ENCODE results near the gene PPP1R37.
"Not testable (repeated sequence)": the region's sequence is repeated elsewhere in the genome, so short reads cannot be mapped to it uniquely, and the experiment has no call there.

Gene PPP1R37

DNA sequence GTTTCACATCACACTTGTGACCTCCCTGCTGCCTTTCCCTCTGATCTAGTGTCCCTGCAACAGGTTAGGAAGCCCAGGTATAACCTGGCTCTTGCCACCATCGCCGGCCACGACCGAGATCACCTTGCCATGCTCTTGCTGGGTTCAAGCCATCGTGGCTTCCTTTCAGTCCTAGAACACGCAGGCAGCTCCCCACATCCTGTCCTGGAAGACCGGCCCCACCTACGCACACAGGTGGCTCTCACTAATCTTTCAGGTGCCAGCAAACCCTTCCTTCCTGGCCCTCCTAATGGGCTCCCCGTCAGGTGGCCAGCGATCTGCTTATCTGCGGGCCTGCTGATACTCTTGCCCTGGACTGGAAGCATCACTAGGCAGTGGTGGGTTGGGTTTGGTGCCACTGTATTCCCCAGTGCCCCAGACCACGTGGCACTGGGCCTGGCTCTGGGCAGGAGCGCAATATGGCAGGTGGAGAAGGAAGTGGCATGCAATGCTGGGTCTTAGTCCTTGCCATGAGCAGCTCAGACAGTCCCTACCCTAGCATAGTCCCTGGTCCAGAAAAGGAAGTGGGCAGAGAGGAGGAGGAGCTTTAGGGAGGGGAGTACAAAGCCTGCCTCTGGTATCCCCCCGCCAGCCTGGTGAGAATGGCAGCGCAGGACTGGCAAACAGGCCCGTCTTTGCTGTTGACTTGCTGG, 11.8 kb downstream of the PPP1R37 start:
- no peak overlapping the region for H3K27ac ChIP-seq (ENCODE audit: low read depth, low read length)
- H3K9ac ChIP-seq (ENCODE audit: low read depth, low read length), result no peak overlapping the region
- no peak overlapping the region for H3K4me3 ChIP-seq (ENCODE audit: low read depth, low read length)
- H3K9me3 ChIP-seq (ENCODE audit: control insufficient read depth, insufficient read depth, low read length), result no peaks in the 10 kb centered on the region
- no peaks in the 10 kb centered on the region for H3K36me3 ChIP-seq (ENCODE audit: control insufficient read depth, insufficient read depth, low read length)
- H3K4me1 ChIP-seq (ENCODE audit: control insufficient read depth, insufficient read depth, low read length), result peaks cover 30% of the 10 kb centered on the region
- H3K27me3 ChIP-seq (ENCODE audit: control insufficient read depth, insufficient read depth, low read length), result no peaks in the 10 kb centered on the region

DNA sequence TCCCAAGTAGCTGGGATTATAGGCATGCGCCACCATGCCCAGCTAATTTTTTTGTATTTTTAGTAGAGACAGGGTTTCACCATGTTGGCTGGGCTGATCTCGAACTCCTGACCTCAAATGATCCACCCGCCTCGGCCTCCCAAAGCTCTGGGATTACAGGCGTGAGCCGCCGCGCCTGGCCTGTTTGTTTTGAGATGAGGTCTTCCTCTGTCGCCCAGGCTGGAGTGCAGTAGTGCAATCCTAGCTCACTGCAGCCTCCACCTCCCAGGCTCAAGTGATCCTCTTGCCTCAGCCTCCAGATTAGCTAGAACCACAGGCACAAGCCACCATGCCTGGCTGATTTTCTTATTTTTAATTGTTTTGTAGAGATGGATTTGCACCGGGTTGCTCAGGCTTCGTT, 13.4 kb downstream of the PPP1R37 start:
- H3K9me3 ChIP-seq (ENCODE audit: control insufficient read depth, insufficient read depth, low read length); H3K9ac ChIP-seq (ENCODE audit: low read depth, low read length); H3K27ac ChIP-seq (ENCODE audit: low read depth, low read length); H3K4me3 ChIP-seq (ENCODE audit: low read depth, low read length); H3K27me3 ChIP-seq (ENCODE audit: control insufficient read depth, insufficient read depth, low read length); H3K36me3 ChIP-seq (ENCODE audit: control insufficient read depth, insufficient read depth, low read length): not testable (repeated sequence)
- H3K4me1 ChIP-seq (ENCODE audit: control insufficient read depth, insufficient read depth, low read length), result peaks cover 24% of the 10 kb centered on the region

DNA sequence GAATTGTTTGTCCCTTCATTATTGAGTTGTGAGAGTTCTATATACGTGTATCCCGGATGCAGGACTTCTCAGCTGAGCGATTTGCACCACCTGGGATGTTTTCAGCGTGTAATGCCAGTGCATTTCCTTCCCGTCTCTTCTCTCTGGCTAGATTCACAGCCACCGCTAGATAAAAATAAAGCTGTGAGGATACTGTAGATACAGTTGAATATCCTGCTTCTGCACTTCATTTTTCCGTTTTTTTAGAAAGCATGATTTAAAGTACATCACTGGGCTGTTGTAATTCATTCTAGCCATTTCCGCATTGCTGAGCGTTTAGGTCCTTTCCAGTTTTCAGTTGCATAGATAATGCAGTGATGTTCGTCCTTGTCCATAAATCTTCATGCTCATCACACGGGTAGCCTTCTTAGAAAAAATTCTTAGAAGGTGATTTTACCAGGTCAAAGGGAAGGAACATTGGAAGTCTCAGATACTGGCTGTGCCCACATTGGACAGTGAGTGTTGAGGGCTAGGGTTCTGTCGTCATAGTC, 14.7 kb downstream of the PPP1R37 start:
- Histone ChIP-seq H3K27me3 (ENCODE audit: control insufficient read depth, insufficient read depth, low read length) (no peaks in the 10 kb centered on the region), H3K36me3 (ENCODE audit: control insufficient read depth, insufficient read depth, low read length) (no peaks in the 10 kb centered on the region), H3K9ac (ENCODE audit: low read depth, low read length) (no peak overlapping the region), H3K27ac (ENCODE audit: low read depth, low read length) (no peak overlapping the region), H3K4me1 (ENCODE audit: control insufficient read depth, insufficient read depth, low read length) (peaks cover 21% of the 10 kb centered on the region), H3K4me3 (ENCODE audit: low read depth, low read length) (no peak overlapping the region), H3K9me3 (ENCODE audit: control insufficient read depth, insufficient read depth, low read length) (no peaks in the 10 kb centered on the region)

DNA sequence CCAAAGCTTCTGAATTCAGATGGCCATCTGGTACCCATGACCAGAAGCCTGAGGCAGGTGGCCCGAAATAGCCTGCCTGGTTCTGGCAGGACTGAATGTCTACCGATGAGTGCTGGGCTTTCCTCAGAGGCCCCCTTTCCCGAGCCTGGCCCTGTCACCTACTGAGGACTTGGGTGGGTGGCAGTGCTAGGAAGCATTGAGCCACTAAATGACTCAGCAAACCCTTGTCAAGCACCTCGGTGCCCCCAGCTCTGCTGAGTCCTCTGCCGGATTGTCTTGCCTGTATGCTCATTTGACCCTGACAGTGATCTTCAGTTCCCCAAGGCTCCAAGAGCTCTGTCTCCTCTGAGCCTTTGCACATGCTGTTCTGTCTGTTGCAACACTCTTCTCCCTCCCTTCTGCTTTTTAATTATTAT, 17.9 kb downstream of the PPP1R37 start:
- no peaks in the 10 kb centered on the region for H3K36me3 ChIP-seq (ENCODE audit: control insufficient read depth, insufficient read depth, low read length)
- no peak overlapping the region for H3K27ac ChIP-seq (ENCODE audit: low read depth, low read length)
- no peak overlapping the region for H3K9ac ChIP-seq (ENCODE audit: low read depth, low read length)
- H3K4me3 ChIP-seq (ENCODE audit: low read depth, low read length), result no peak overlapping the region
- H3K27me3 ChIP-seq (ENCODE audit: control insufficient read depth, insufficient read depth, low read length), result no peaks in the 10 kb centered on the region
- no peaks in the 10 kb centered on the region for H3K4me1 ChIP-seq (ENCODE audit: control insufficient read depth, insufficient read depth, low read length)
- H3K9me3 ChIP-seq (ENCODE audit: control insufficient read depth, insufficient read depth, low read length), result no peaks in the 10 kb centered on the region

- no peaks in the 10 kb centered on the region for H3K9me3 ChIP-seq (ENCODE audit: control insufficient read depth, insufficient read depth, low read length)
- H3K36me3 ChIP-seq (ENCODE audit: control insufficient read depth, insufficient read depth, low read length), result no peaks in the 10 kb centered on the region
- no peaks in the 10 kb centered on the region for H3K4me1 ChIP-seq (ENCODE audit: control insufficient read depth, insufficient read depth, low read length)
- H3K4me3 ChIP-seq (ENCODE audit: low read depth, low read length), result no peak overlapping the region
- no peaks in the 10 kb centered on the region for H3K27me3 ChIP-seq (ENCODE audit: control insufficient read depth, insufficient read depth, low read length)
- no peak overlapping the region for H3K9ac ChIP-seq (ENCODE audit: low read depth, low read length)
- H3K27ac ChIP-seq (ENCODE audit: low read depth, low read length), result no peak overlapping the region
These were observed 19.3 kb downstream of the PPP1R37 start for GRCh38 chr19:45112111-45112827.

DNA sequence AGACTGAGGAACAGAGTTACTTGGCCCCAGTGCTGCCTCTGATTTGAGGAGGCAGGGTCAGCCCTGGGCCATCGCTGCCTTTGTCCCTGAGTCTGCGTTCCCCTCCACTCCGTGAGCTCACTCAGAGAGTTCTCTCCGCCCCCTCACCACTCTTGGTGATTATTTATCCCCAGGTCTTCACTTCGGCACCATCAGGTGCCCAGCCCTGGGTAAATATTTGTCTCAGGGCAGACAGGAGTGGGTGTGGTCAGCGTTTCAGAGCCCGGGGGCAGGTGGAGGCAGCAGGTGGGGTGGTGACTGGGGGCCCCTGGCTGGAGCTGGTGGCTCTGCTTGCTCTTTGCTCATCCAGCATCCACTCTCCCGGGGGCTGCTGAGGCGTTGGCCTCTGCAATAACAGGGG, 20.6 kb downstream of the PPP1R37 start:
- no peaks in the 10 kb centered on the region for H3K27me3 ChIP-seq (ENCODE audit: control insufficient read depth, insufficient read depth, low read length)
- no peak overlapping the region for H3K9ac ChIP-seq (ENCODE audit: low read depth, low read length)
- H3K4me1 ChIP-seq (ENCODE audit: control insufficient read depth, insufficient read depth, low read length), result no peaks in the 10 kb centered on the region
- no peak overlapping the region for H3K4me3 ChIP-seq (ENCODE audit: low read depth, low read length)
- H3K27ac ChIP-seq (ENCODE audit: low read depth, low read length), result no peak overlapping the region
- no peaks in the 10 kb centered on the region for H3K9me3 ChIP-seq (ENCODE audit: control insufficient read depth, insufficient read depth, low read length)
- H3K36me3 ChIP-seq (ENCODE audit: control insufficient read depth, insufficient read depth, low read length), result no peaks in the 10 kb centered on the region

GRCh38 chr19:45114116-45114515, 21.1 kb downstream of the PPP1R37 start:
- Histone ChIP-seq H3K4me3 (ENCODE audit: low read depth, low read length) (no peak overlapping the region), H3K4me1 (ENCODE audit: control insufficient read depth, insufficient read depth, low read length) (no peaks in the 10 kb centered on the region)

DNA sequence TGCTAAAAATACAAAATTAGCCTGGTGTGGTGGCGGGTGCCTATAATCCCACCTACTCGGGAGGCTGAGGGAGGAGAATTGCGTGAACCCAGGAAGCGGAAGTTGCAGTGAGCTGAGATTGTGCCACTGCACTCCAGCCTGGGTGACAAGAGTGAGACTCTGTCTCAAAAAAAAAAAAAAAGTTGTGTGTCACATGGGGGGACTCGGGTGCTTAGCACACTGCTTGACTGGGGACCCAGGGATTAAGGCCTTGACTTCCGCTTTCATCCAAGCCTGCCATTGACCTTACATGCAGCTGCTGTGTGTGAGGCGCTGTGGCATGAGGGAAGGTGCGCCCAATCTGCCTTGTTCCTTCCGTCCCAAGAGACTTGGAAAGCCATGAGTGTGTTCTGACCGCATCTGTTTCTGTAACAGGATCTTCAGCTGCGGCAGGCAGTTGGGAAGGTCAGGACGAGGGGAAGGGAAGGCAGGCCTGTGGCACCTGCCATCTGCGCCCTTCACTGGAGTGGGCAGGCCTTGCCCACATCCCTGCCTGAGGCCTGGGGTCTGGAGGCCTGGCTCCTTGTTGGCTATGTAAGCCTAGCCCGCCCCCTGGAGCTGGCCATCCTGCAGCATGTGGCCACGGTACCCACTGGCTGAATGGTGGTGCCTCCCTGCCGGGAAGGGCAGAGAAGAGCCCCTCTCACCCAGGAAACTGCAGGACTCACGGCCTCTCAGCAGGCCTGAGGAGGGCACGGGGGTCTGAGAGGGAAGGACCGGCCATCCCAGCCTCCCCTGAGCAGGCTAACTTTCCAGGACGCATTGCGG, 23.0 kb downstream of the PPP1R37 start:
- Histone ChIP-seq H3K4me1 (ENCODE audit: control insufficient read depth, insufficient read depth, low read length) (no peaks in the 10 kb centered on the region), H3K9ac (ENCODE audit: low read depth, low read length) (no peak overlapping the region), H3K27ac (ENCODE audit: low read depth, low read length) (no peak overlapping the region), H3K36me3 (ENCODE audit: control insufficient read depth, insufficient read depth, low read length) (no peaks in the 10 kb centered on the region), H3K4me3 (ENCODE audit: low read depth, low read length) (no peak overlapping the region), H3K27me3 (ENCODE audit: control insufficient read depth, insufficient read depth, low read length) (no peaks in the 10 kb centered on the region), H3K9me3 (ENCODE audit: control insufficient read depth, insufficient read depth, low read length) (no peaks in the 10 kb centered on the region)

More at GRCh38 chr19:45114116-45114515, 21.1 kb downstream of the PPP1R37 start:
- Histone ChIP-seq H3K9me3 (ENCODE audit: control insufficient read depth, insufficient read depth, low read length) (no peaks in the 10 kb centered on the region), H3K36me3 (ENCODE audit: control insufficient read depth, insufficient read depth, low read length) (no peaks in the 10 kb centered on the region), H3K27ac (ENCODE audit: low read depth, low read length) (no peak overlapping the region), H3K9ac (ENCODE audit: low read depth, low read length) (no peak overlapping the region), H3K27me3 (ENCODE audit: control insufficient read depth, insufficient read depth, low read length) (no peaks in the 10 kb centered on the region)

GRCh38 chr19:45117167-45117594, 24.2 kb downstream of the PPP1R37 start:
- H3K9me3 ChIP-seq (ENCODE audit: control insufficient read depth, insufficient read depth, low read length), result no peaks in the 10 kb centered on the region
- peak overlapping the region; percentile 40 for H3K27ac ChIP-seq (ENCODE audit: low read depth, low read length)
- no peaks in the 10 kb centered on the region for H3K27me3 ChIP-seq (ENCODE audit: control insufficient read depth, insufficient read depth, low read length)
- no peak overlapping the region for H3K4me3 ChIP-seq (ENCODE audit: low read depth, low read length)
- no peak overlapping the region for H3K9ac ChIP-seq (ENCODE audit: low read depth, low read length)
- no peaks in the 10 kb centered on the region for H3K36me3 ChIP-seq (ENCODE audit: control insufficient read depth, insufficient read depth, low read length)
- H3K4me1 ChIP-seq (ENCODE audit: control insufficient read depth, insufficient read depth, low read length), result no peaks in the 10 kb centered on the region

DNA sequence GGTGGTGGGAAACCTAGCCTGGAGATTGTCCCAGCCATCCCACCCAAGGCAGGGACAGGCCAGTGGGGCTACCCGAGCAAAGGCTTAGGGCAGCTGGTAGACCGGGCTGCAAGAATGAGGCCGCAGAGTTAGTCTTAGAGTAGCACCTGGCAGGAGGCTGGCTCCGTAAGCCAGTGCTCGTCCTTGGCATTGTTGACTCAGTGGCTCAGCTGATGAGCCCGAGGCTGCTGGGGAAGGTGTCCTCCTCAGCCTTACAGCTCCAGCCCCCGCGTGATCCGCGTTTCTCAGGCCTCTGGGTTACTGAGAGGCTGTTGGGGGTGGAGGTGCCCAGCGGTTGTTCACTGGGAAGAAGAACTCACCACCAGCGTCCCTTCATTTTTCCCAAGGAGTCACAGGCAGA, 24.7 kb downstream of the PPP1R37 start:
- H3K9me3 ChIP-seq (ENCODE audit: control insufficient read depth, insufficient read depth, low read length), result no peaks in the 10 kb centered on the region
- no peaks in the 10 kb centered on the region for H3K27me3 ChIP-seq (ENCODE audit: control insufficient read depth, insufficient read depth, low read length)
- H3K4me1 ChIP-seq (ENCODE audit: control insufficient read depth, insufficient read depth, low read length), result no peaks in the 10 kb centered on the region
- H3K4me3 ChIP-seq (ENCODE audit: low read depth, low read length), result no peak overlapping the region
- H3K9ac ChIP-seq (ENCODE audit: low read depth, low read length), result no peak overlapping the region
- H3K36me3 ChIP-seq (ENCODE audit: control insufficient read depth, insufficient read depth, low read length), result no peaks in the 10 kb centered on the region
- H3K27ac ChIP-seq (ENCODE audit: low read depth, low read length), result peak overlapping the region; percentile 40

DNA sequence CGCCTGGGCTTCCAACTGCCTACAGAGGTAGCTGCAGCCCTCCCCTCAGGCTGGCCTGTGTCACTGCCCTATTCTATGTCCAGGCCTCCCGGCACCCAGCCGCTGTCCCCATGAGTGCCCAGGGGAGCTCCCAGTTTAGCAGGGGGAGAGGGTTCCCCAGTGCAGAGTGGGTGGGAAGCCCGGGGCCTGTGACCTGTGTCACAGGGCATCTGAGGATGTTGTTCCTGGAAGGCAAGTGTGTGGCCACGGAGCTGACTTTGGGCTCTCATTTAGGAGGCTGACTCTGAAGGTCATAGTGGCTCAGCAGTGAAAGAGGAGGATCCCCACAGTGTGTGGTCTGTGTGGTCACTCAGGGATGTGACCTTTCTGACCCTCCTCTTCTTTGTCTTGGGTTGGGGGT, 25.1 kb downstream of the PPP1R37 start:
- Histone ChIP-seq H3K9me3 (ENCODE audit: control insufficient read depth, insufficient read depth, low read length) (no peaks in the 10 kb centered on the region), H3K4me3 (ENCODE audit: low read depth, low read length) (no peak overlapping the region), H3K36me3 (ENCODE audit: control insufficient read depth, insufficient read depth, low read length) (no peaks in the 10 kb centered on the region), H3K27ac (ENCODE audit: low read depth, low read length) (no peak overlapping the region), H3K4me1 (ENCODE audit: control insufficient read depth, insufficient read depth, low read length) (no peaks in the 10 kb centered on the region), H3K27me3 (ENCODE audit: control insufficient read depth, insufficient read depth, low read length) (no peaks in the 10 kb centered on the region), H3K9ac (ENCODE audit: low read depth, low read length) (no peak overlapping the region)

Data from HUES48 (cell line).